Fibroblast of villous mesenchyme (primary cell): ENCODE measurements around the gene ABI3BP. TPM values are rescaled to one million over a fixed set of nuclear protein-coding genes. Genes with fewer than 3 reads are reported as not detected.

ENCODE experiments used
- DNase-seq: peaks from one replicate; pipeline ENCODE4 v3.0.0-alpha.2; 2010; ENCODE audit warnings: low read depth
- H3K4me3 ChIP-seq: 2 replicates; pipeline ENCODE4 v1.5.1; 2011; ENCODE audit warnings: low read depth, mild to moderate bottlenecking, low read length
- CTCF ChIP-seq: IDR thresholded peaks from 2 replicates; pipeline ENCODE4 v1.5.1; 2012; ENCODE audit warnings: low read depth, mild to moderate bottlenecking, low read length; ENCODE audit not compliant: insufficient read depth
- total RNA-seq: library from RNA; depleted of rRNA; stranded (reverse); fragments of >200 nt; gene quantifications from 2 replicates; pipeline ENCODE4 v1.2.3, GENCODE V29; 2012

Gene ABI3BP
- total RNA-seq, 1 donor, result 7.8 TPM

- no peak for DNase-seq
- TF ChIP-seq CTCF, result no peak
- no peak overlapping the region for H3K4me3 ChIP-seq
Observed at GRCh38 chr3:100899440-100900091, 93.7 kb downstream of the ABI3BP start.

- TF ChIP-seq CTCF, result no peak
- DNase-seq, result no peak
- no peak overlapping the region for H3K4me3 ChIP-seq
Observed at GRCh38 chr3:100898681-100899080, 94.5 kb downstream of the ABI3BP start.

GRCh38 chr3:100896994-100897393 is 96.2 kb downstream of the ABI3BP start:
- H3K4me3 ChIP-seq, result no peak overlapping the region
- no peak for TF ChIP-seq CTCF
- DNase-seq, result no peak

- DNase-seq, result peak; percentile 55
- peak; percentile 81 for TF ChIP-seq CTCF
- no peak overlapping the region for H3K4me3 ChIP-seq
Observed at GRCh38 chr3:100893590-100893989, 99.6 kb downstream of the ABI3BP start.

- H3K4me3 ChIP-seq, result no peak overlapping the region
- DNase-seq, result no peak
- TF ChIP-seq CTCF, result no peak
Observed at GRCh38 chr3:100893108-100893507, 100.1 kb downstream of the ABI3BP start.

- peak; percentile 19 for DNase-seq
- TF ChIP-seq CTCF, result no peak
- H3K4me3 ChIP-seq, result no peak overlapping the region
Observed at GRCh38 chr3:100891827-100892226, 101.4 kb downstream of the ABI3BP start.

GRCh38 chr3:100891033-100891432 is 102.2 kb downstream of the ABI3BP start:
- H3K4me3 ChIP-seq, result no peak overlapping the region
- peak; percentile 49 for TF ChIP-seq CTCF
- peak; percentile 36 for DNase-seq
